ENCODE data around the gene TACC2.

DNA sequence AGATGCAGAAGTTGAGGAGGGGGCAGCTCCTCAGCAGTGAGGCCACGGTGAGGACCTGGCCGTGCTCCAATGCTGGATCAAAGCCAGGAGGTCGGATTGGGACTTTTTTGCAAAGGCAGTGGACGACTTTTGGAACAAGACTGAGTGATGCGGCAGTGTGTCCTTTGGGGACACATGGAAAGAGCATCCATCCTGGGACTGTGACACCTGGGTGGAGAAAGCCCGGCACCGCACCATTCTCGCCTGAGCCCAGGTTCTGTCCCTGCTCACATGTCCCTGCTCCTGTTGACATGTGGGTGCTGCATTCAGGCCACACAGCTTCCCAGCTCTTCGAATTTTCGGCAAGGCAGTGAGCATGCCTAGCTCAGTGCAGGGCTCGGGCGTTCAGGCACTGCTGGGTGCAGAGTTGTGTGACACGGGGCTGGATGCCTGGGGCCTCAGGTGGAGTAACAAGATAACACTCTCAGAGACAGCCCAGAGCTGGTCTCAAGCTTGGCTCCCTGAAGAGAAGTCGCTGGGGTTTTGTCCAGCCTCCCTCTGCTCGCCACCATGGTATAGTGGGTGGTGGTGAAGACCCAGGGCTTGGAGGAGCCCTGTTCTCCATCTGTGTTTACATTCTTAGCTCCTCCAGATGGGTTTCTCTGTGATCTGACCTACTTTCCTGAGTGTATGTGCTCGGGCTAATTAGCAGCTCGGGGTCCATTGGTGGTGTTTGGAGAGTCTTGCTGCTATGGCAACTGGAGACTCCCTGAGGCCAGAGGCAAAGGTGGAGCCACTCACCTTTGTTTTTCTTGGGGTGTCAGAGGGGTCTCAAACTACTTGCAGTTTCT lies 170.4 kb downstream of the TACC2 start:
- no peak for TF ChIP-seq POLR2A (IDR thresholded peaks at IDR 0.05)
- TF ChIP-seq, protein P1, sequence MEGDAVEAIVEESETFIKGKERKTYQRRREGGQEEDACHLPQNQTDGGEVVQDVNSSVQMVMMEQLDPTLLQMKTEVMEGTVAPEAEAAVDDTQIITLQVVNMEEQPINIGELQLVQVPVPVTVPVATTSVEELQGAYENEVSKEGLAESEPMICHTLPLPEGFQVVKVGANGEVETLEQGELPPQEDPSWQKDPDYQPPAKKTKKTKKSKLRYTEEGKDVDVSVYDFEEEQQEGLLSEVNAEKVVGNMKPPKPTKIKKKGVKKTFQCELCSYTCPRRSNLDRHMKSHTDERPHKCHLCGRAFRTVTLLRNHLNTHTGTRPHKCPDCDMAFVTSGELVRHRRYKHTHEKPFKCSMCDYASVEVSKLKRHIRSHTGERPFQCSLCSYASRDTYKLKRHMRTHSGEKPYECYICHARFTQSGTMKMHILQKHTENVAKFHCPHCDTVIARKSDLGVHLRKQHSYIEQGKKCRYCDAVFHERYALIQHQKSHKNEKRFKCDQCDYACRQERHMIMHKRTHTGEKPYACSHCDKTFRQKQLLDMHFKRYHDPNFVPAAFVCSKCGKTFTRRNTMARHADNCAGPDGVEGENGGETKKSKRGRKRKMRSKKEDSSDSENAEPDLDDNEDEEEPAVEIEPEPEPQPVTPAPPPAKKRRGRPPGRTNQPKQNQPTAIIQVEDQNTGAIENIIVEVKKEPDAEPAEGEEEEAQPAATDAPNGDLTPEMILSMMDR (IDR thresholded peaks at IDR 0.05), result no peak

Measured in tibial nerve (tissue), 3 donors.